ENCODE measurements around the gene CACNA1G.

Gene CACNA1G

GRCh38 chr17:50533185-50533584 is 27.3 kb upstream of the CACNA1G start:
- no peak for FAIRE-seq
- no peak for DNase-seq (ENCODE audit: insufficient read length, low spot score)

- no peak for DNase-seq (ENCODE audit: insufficient read length, low spot score)
- FAIRE-seq: no peak
Measured at GRCh38 chr17:50533720-50534148, 26.8 kb upstream of the CACNA1G start.

- FAIRE-seq (no peak), DNase-seq (ENCODE audit: insufficient read length, low spot score) (no peak)
Measured at GRCh38 chr17:50534222-50534978, 26.1 kb upstream of the CACNA1G start.

GRCh38 chr17:50534979-50535326 is 25.6 kb upstream of the CACNA1G start:
- DNase-seq (ENCODE audit: insufficient read length, low spot score) (no peak), FAIRE-seq (peak; percentile 38)

- no peak for DNase-seq (ENCODE audit: insufficient read length, low spot score)
- peak; percentile 67 for FAIRE-seq
Measured at GRCh38 chr17:50535407-50535806, 25.1 kb upstream of the CACNA1G start.

GRCh38 chr17:50536683-50537646 is 23.6 kb upstream of the CACNA1G start:
- DNase-seq (ENCODE audit: insufficient read length, low spot score): no peak
- peak; percentile 75 for FAIRE-seq

- no peak for FAIRE-seq
- no peak for DNase-seq (ENCODE audit: insufficient read length, low spot score)
Measured at GRCh38 chr17:50537721-50538548, 22.6 kb upstream of the CACNA1G start.

GRCh38 chr17:50538549-50539410 is 21.7 kb upstream of the CACNA1G start:
- FAIRE-seq: peak; percentile 77
- no peak for DNase-seq (ENCODE audit: insufficient read length, low spot score)

GRCh38 chr17:50539762-50540559 is 20.6 kb upstream of the CACNA1G start:
- FAIRE-seq: peak; percentile 95
- DNase-seq (ENCODE audit: insufficient read length, low spot score): no peak

- DNase-seq (ENCODE audit: insufficient read length, low spot score): no peak
- FAIRE-seq: no peak
Measured at GRCh38 chr17:50540560-50541401, 19.7 kb upstream of the CACNA1G start.

- DNase-seq (ENCODE audit: insufficient read length, low spot score): no peak
- no peak for FAIRE-seq
Measured at GRCh38 chr17:50541402-50541715, 19.2 kb upstream of the CACNA1G start.

- DNase-seq (ENCODE audit: insufficient read length, low spot score) (peak; percentile 97), FAIRE-seq (peak; percentile 95)
Measured at GRCh38 chr17:50541716-50542688, 18.5 kb upstream of the CACNA1G start.

- DNase-seq (ENCODE audit: insufficient read length, low spot score) (no peak), FAIRE-seq (peak; percentile 65)
Measured at GRCh38 chr17:50542795-50543774, 17.4 kb upstream of the CACNA1G start.

GRCh38 chr17:50544516-50544915 is 16.0 kb upstream of the CACNA1G start:
- FAIRE-seq: no peak
- DNase-seq (ENCODE audit: insufficient read length, low spot score): no peak

GRCh38 chr17:50545311-50545710 is 15.2 kb upstream of the CACNA1G start:
- FAIRE-seq: no peak
- DNase-seq (ENCODE audit: insufficient read length, low spot score): no peak

- DNase-seq (ENCODE audit: insufficient read length, low spot score) (no peak), FAIRE-seq (no peak)
Measured at GRCh38 chr17:50546701-50547034, 13.8 kb upstream of the CACNA1G start.

Measured in HTR-8/SVneo (cell line).